Keratinocyte (primary cell): Measurements from ENCODE around the gene NPTX2. TPM values are rescaled to one million over a fixed set of nuclear protein-coding genes. Genes with fewer than 3 reads are reported as not detected.

ENCODE experiments used
- DNase-seq: peaks from one replicate; pipeline ENCODE4 v3.0.0-alpha.2; 2011; ENCODE audit warnings: low read depth, missing footprints, low spot score
- FAIRE-seq: peaks from 2 replicates; lab custom pipeline; 2011; peaks lifted over from hg19 to GRCh38; lab: Jason Lieb, UNC
- H2AFZ ChIP-seq: 2 replicates; pipeline ENCODE4 v1.6.0; 2012; ENCODE audit warnings: low read length, control low read depth, inconsistent platforms; ENCODE audit not compliant: control insufficient read depth
- H3K27ac ChIP-seq: 2 replicates; pipeline ENCODE4 v1.5.1; 2011; ENCODE audit warnings: low read length; ENCODE audit not compliant: control insufficient read depth, insufficient read depth
- H3K27me3 ChIP-seq: 3 replicates; pipeline ENCODE4 v1.6.0; 2011; ENCODE audit warnings: low read length; ENCODE audit not compliant: control insufficient read depth, insufficient read depth; ENCODE audit errors: extremely low read depth
- H3K36me3 ChIP-seq, 2 experiments: 2 replicates in 1 of 2; 3 replicates in 1 of 2; pipeline ENCODE4 v1.5.1; 2011; ENCODE audit warnings: low read length in 2 of 2, mild to moderate bottlenecking in 1 of 2; ENCODE audit not compliant: control insufficient read depth in 2 of 2, insufficient read depth in 2 of 2; ENCODE audit errors: extremely low read depth in 1 of 2
- H3K4me1 ChIP-seq: 3 replicates; pipeline ENCODE4 v1.5.1; 2011; ENCODE audit warnings: low read length; ENCODE audit not compliant: control insufficient read depth, insufficient read depth; ENCODE audit errors: extremely low read depth
- H3K4me2 ChIP-seq: 3 replicates; pipeline ENCODE4 v1.6.0; 2011; ENCODE audit warnings: low read depth, low read length; ENCODE audit not compliant: control insufficient read depth, insufficient read depth; ENCODE audit errors: extremely low read depth
- H3K4me3 ChIP-seq, 3 experiments: fragments of 200-600 bp in 1 of 3; sonication (generic) in 1 of 3; 2 replicates in 2 of 3; 3 replicates in 1 of 3; pipeline ENCODE4 v1.5.1; 2011 to 2016; ENCODE audit warnings: low read length in 3 of 3, mild to moderate bottlenecking in 3 of 3, control low read depth in 2 of 3, inconsistent platforms in 1 of 3, low read depth in 1 of 3, mixed read lengths in 1 of 3, mixed run types in 1 of 3, moderate library complexity in 1 of 3; ENCODE audit not compliant: control insufficient read depth in 2 of 3, insufficient read depth in 2 of 3; ENCODE audit errors: extremely low read depth in 1 of 3
- H3K79me2 ChIP-seq: 2 replicates; pipeline ENCODE4 v1.6.0; 2012; ENCODE audit warnings: low read length; ENCODE audit not compliant: control insufficient read depth, insufficient read depth
- H3K9ac ChIP-seq: 3 replicates; pipeline ENCODE4 v1.6.0; 2011; ENCODE audit warnings: low read length; ENCODE audit not compliant: control insufficient read depth, insufficient read depth; ENCODE audit errors: extremely low read depth
- H3K9me1 ChIP-seq: 3 replicates; pipeline ENCODE4 v1.6.0; 2011; ENCODE audit warnings: low read length; ENCODE audit not compliant: control insufficient read depth, insufficient read depth; ENCODE audit errors: extremely low read depth
- H3K9me3 ChIP-seq: 2 replicates; pipeline ENCODE4 v1.5.1; 2012; ENCODE audit warnings: low read depth, low read length; ENCODE audit not compliant: control insufficient read depth
- H4K20me1 ChIP-seq: 3 replicates; pipeline ENCODE4 v1.6.0; 2011; ENCODE audit warnings: low read length; ENCODE audit not compliant: control insufficient read depth, insufficient read depth; ENCODE audit errors: extremely low read depth
- CTCF ChIP-seq, 3 experiments: IDR thresholded peaks in 1 of 3; conservative IDR thresholded peaks in 1 of 3; optimal IDR thresholded peaks in 1 of 3; 2 replicates in 2 of 3; 3 replicates in 1 of 3; pipeline versions ENCODE3 to v1.5.1; 2011; ENCODE audit warnings: low read length in 3 of 3, mild to moderate bottlenecking in 3 of 3, moderate library complexity in 2 of 3, control low read depth in 1 of 3, inconsistent platforms in 1 of 3; ENCODE audit not compliant: insufficient read depth in 2 of 3; ENCODE audit errors: extremely low read depth in 1 of 3
- EZH2 ChIP-seq: IDR thresholded peaks from one replicate; pipeline ENCODE4 v1.6.1; 2012; ENCODE audit warnings: inconsistent platforms, mild to moderate bottlenecking, low read length, moderate library complexity
- dilution Hi-C: fragments of 300-500 bp; cut with MboI; formaldehyde crosslinking; loops from one replicate; pipeline ENCODE4 v1.7.0; 2020; ENCODE audit warnings: low sequenced_read_pairs; ENCODE audit not compliant: extremely low pct_ligation_motif_present
- polyA plus RNA-seq, 5 experiments: library from polyadenylated mRNA; depleted of rRNA in 3 of 5; stranded (reverse) in 3 of 5; stranded (forward) in 1 of 5; unstranded in 1 of 5; fragments of >200 nt; gene quantifications; 1 replicate in 1 of 5; 2 replicates in 3 of 5; 3 replicates in 1 of 5; pipeline versions ENCODE4 v1.2.1 to v1.2.3, GENCODE V29; 2011 to 2012; ENCODE audit warnings: missing spikeins in 2 of 5, low read depth in 1 of 5, low replicate concordance in 1 of 5

The NPTX2 gene
- polyA plus RNA-seq, 1 donor (not counting 4 experiments of a cell fraction or from before 2014, with no cell fraction given): not detected

- H3K9ac ChIP-seq: no peak overlapping the region
- no peak for FAIRE-seq
Measured at GRCh38 chr7:98654524-98655272, 37.6 kb downstream of the NPTX2 start.

GRCh38 chr7:98655611-98656010 is 38.5 kb downstream of the NPTX2 start:
- dilution Hi-C loops: no loop called here
- no peak for FAIRE-seq

More at GRCh38 chr7:98654524-98655272, 37.6 kb downstream of the NPTX2 start:
- H3K27me3 ChIP-seq: no peaks in the 10 kb centered on the region
- H3K4me1 ChIP-seq: no peaks in the 10 kb centered on the region
- dilution Hi-C loops: no loop called here
- no peak overlapping the region for H3K27ac ChIP-seq
- no peaks in the 10 kb centered on the region for H3K79me2 ChIP-seq
- H3K4me3 ChIP-seq: no peak overlapping the region
- no peaks in the 10 kb centered on the region for H3K9me3 ChIP-seq
- H4K20me1 ChIP-seq: no peaks in the 10 kb centered on the region
- H2AFZ ChIP-seq: no peak overlapping the region
- no peak for TF ChIP-seq EZH2
- TF ChIP-seq CTCF (optimal IDR thresholded peaks at IDR 0.05 in 1 of 3, IDR thresholded peaks at IDR 0.05 in 1 of 3, conservative IDR thresholded peaks at IDR 0.05 in 1 of 3; ENCODE audit: extremely low read depth in 1 of 3, insufficient read depth in 2 of 3, low read length in 3 of 3): no peak
- DNase-seq: no peak
- no peaks in the 10 kb centered on the region for H3K9me1 ChIP-seq
- no peaks in the 10 kb centered on the region for H3K36me3 ChIP-seq
- no peak overlapping the region for H3K4me2 ChIP-seq

More at GRCh38 chr7:98655611-98656010, 38.5 kb downstream of the NPTX2 start:
- H3K9me3 ChIP-seq: no peaks in the 10 kb centered on the region
- H3K79me2 ChIP-seq: no peaks in the 10 kb centered on the region
- H3K4me2 ChIP-seq: no peak overlapping the region
- no peaks in the 10 kb centered on the region for H3K27me3 ChIP-seq
- DNase-seq: no peak
- no peaks in the 10 kb centered on the region for H3K36me3 ChIP-seq
- H3K9me1 ChIP-seq: no peaks in the 10 kb centered on the region
- H3K27ac ChIP-seq: no peak overlapping the region
- no peak overlapping the region for H3K9ac ChIP-seq
- no peak overlapping the region for H3K4me3 ChIP-seq
- H4K20me1 ChIP-seq: no peaks in the 10 kb centered on the region
- H3K4me1 ChIP-seq: no peaks in the 10 kb centered on the region
- TF ChIP-seq CTCF (optimal IDR thresholded peaks at IDR 0.05 in 1 of 3, IDR thresholded peaks at IDR 0.05 in 1 of 3, conservative IDR thresholded peaks at IDR 0.05 in 1 of 3; ENCODE audit: extremely low read depth in 1 of 3, insufficient read depth in 2 of 3, low read length in 3 of 3): no peak
- no peak for TF ChIP-seq EZH2
- no peak overlapping the region for H2AFZ ChIP-seq
